Mucosa of rectum (tissue), 2 donors: Measurements from ENCODE around the gene DRAP1.

ENCODE experiments used
- H3K27ac ChIP-seq, 2 donors: one replicate each; pipeline ENCODE4 v1.7.0; 2013; ENCODE audit warnings: inconsistent platforms in 2 of 2, low read depth in 2 of 2, low read length in 2 of 2
- H3K27me3 ChIP-seq, 2 donors: one replicate each; pipeline ENCODE4 v1.7.0; 2013; ENCODE audit warnings: low read length in 2 of 2; ENCODE audit not compliant: control insufficient read depth in 2 of 2, insufficient read depth in 2 of 2
- H3K36me3 ChIP-seq, 2 donors: one replicate each; pipeline ENCODE4 v1.7.0; 2013; ENCODE audit warnings: low read length in 2 of 2; ENCODE audit not compliant: control insufficient read depth in 2 of 2, insufficient read depth in 2 of 2
- H3K4me1 ChIP-seq, 2 donors: one replicate each; pipeline ENCODE4 v1.7.0; 2013; ENCODE audit warnings: low read length in 2 of 2, mild to moderate bottlenecking in 1 of 2; ENCODE audit not compliant: control insufficient read depth in 2 of 2, insufficient read depth in 2 of 2
- H3K4me3 ChIP-seq, 2 donors: one replicate each; pipeline ENCODE4 v1.7.0; 2013; ENCODE audit warnings: low read length in 2 of 2
- H3K9ac ChIP-seq, 2 donors: one replicate each; pipeline ENCODE4 v1.7.0; 2013; ENCODE audit warnings: low read length in 2 of 2, low read depth in 1 of 2, mild to moderate bottlenecking in 1 of 2
- H3K9me3 ChIP-seq, 2 donors: one replicate each; pipeline ENCODE4 v1.7.0; 2013; ENCODE audit warnings: low read length in 2 of 2; ENCODE audit not compliant: control insufficient read depth in 2 of 2
- donor health status: healthy.
- donor health status: Normal muscosa, but diverticular disease.

DRAP1 gene

DNA sequence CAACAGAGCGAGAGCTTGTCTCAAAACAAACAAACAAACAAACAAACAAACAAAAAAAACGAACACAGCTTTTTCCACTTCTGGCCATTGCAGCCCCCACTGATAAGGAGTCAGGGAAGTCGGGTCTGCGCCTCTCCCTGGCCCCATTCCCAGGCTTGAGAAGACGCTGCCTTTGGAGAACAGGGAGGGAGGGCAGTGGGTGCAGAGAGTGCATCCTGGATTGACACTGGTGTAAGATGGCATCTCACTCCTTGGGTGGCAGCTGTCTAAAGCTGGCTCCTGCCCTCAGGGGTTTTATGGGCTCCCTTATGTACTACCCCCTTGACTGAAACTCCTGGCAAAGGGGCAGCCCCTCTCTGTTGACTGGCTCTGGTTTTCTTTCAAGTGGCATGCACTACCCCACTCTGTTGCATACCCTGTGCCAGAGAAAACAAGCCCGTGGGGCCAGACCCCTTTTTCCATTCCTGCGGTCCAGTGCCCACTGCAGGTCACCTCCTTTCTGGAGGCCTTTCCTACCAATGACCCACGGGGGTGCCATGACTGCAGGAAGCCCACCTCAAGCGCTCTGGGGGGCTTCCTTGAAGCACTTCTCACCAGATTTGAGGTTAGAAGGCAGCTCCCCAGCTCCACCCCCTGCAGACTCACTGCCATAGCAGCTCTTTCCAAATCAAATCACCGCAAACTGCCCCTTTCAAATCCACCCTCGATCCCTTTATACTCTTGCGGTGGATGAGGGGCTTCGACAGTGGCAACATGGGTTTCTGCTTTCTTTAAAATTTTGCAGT lies 12.7 kb downstream of the DRAP1 start:
- no peak overlapping the region for H3K27ac ChIP-seq
- H3K4me1 ChIP-seq, result peaks cover 0 to 9% of the 10 kb centered on the region in 2 donors
- no peak overlapping the region for H3K4me3 ChIP-seq
- H3K36me3 ChIP-seq, result no peaks in the 10 kb centered on the region
- no peaks in the 10 kb centered on the region for H3K9me3 ChIP-seq
- H3K27me3 ChIP-seq, result no peaks in the 10 kb centered on the region
- H3K9ac ChIP-seq, result no peak overlapping the region

GRCh38 chr11:65932558-65932919 lies 13.3 kb downstream of the DRAP1 start:
- no peaks in the 10 kb centered on the region for H3K36me3 ChIP-seq
- no peak overlapping the region for H3K9ac ChIP-seq
- no peaks in the 10 kb centered on the region for H3K27me3 ChIP-seq
- no peak overlapping the region for H3K27ac ChIP-seq
- H3K4me1 ChIP-seq, result peaks cover 0 to 7% of the 10 kb centered on the region in 2 donors
- H3K9me3 ChIP-seq, result no peaks in the 10 kb centered on the region
- no peak overlapping the region for H3K4me3 ChIP-seq

- no peaks in the 10 kb centered on the region for H3K27me3 ChIP-seq
- no peak overlapping the region for H3K4me3 ChIP-seq
- H3K9ac ChIP-seq, result no peak overlapping the region
- no peaks in the 10 kb centered on the region for H3K4me1 ChIP-seq
- H3K9me3 ChIP-seq, result no peaks in the 10 kb centered on the region
- H3K27ac ChIP-seq, result no peak overlapping the region
- no peaks in the 10 kb centered on the region for H3K36me3 ChIP-seq
Measured at GRCh38 chr11:65934014-65934413, 14.8 kb downstream of the DRAP1 start.

DNA sequence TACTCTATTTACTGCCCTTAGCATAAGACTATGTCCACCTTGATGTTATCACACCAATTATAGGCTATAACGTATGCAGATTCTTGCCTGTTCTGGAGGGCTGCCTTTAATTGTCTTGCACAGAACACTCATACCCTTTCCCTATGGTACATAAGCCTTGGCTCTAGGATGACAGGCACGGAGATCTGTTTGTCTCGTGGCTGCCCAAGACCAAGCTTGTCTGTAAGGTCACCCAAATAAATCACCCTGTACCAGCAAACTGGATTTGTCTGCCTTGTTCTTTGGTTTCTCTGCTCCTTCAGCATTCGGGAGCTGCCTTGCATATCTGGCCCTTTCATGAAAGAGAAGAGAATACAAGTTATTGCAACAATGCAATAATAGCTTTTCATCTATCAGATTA lies 18.5 kb downstream of the DRAP1 start:
- Histone ChIP-seq H3K4me1 (no peaks in the 10 kb centered on the region), H3K4me3 (no peak overlapping the region), H3K36me3 (no peaks in the 10 kb centered on the region), H3K27ac (no peak overlapping the region), H3K9ac (no peak overlapping the region), H3K27me3 (peaks cover 3% of the 10 kb centered on the region in 2 donors), H3K9me3 (no peaks in the 10 kb centered on the region)

DNA sequence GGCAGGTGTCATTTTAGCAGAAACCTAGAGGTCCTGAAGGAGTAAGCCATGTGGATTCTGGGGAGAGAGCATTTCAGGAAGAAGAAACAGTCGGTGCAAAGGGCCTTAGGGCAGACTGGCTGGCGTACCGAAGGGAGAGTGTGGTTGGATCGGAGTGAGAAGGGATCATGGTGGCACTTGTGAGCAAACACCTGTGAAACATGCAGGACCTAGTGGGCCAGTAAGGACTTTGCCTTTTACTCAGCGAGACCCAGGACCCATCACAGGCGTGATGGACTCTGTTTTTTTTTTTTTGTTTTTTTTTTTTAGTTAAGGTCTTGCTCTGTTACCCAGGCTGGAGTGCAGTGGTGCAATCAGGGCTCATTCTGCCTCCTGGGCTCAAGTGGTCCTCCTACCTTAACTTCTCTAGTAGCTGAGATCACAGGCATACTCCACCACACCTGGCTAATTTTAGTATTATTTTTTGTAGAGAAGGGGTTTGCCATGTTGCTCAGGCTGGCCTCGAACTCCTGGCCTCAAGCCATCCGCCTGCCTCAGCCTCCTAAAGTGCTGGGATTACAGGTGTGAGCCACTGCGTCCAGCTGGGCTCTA lies 22.6 kb downstream of the DRAP1 start:
- H3K4me1 ChIP-seq, result no peaks in the 10 kb centered on the region
- peaks cover 3% of the 10 kb centered on the region in 2 donors for H3K27me3 ChIP-seq
- H3K9me3 ChIP-seq, result no peaks in the 10 kb centered on the region
- no peak overlapping the region for H3K27ac ChIP-seq
- H3K4me3 ChIP-seq, result no peak overlapping the region
- H3K9ac ChIP-seq, result no peak overlapping the region
- no peaks in the 10 kb centered on the region for H3K36me3 ChIP-seq

DNA sequence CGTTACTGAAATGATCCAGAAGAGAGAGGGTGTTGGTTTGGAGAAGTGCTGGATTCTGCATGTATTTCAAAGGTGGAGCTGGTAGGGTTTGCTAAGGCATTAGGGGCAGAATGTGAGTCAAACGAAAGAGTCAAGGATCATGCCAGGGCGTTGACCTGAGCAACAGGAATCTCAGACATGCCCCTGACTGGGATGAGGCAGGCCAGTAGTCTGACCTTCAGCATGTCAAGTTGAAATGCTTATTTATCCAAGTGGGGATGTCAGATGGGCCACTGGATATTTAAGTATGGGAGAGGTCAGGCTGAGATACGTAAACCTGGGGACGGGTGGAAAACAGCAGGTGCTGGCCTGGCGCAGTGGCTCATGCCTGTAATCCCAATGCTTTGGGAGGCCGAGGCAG lies 23.3 kb downstream of the DRAP1 start:
- Histone ChIP-seq H3K27me3 (peaks cover 3% of the 10 kb centered on the region in 2 donors), H3K9me3 (no peaks in the 10 kb centered on the region), H3K4me1 (no peaks in the 10 kb centered on the region), H3K4me3 (no peak overlapping the region), H3K27ac (no peak overlapping the region), H3K9ac (no peak overlapping the region), H3K36me3 (no peaks in the 10 kb centered on the region)

DNA sequence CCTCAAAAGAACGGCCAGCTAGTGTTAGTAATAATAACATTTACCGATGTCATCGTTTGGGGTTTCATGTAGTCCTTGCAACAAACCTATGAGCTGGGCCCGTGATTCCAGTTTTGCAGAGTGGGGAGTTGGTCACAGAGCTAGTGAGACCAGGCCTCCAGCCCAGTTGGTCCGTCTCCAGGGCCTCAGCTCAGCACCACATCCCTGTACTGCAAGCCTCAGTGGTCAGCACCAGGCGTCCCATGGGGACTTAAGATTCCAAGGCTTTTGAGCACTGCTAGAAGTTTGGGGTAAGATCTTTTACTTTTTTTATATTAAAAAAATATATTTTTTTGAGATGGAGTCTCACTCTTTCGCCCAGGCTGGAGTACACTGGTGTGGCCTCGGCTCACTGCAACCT lies 25.0 kb downstream of the DRAP1 start:
- Histone ChIP-seq H3K4me3 (no peak overlapping the region), H3K36me3 (no peaks in the 10 kb centered on the region), H3K27me3 (peaks cover 3% of the 10 kb centered on the region in 2 donors), H3K9me3 (no peaks in the 10 kb centered on the region), H3K4me1 (no peaks in the 10 kb centered on the region), H3K27ac (no peak overlapping the region), H3K9ac (no peak overlapping the region)

GRCh38 chr11:65944767-65945166 lies 25.5 kb downstream of the DRAP1 start:
- H3K4me1 ChIP-seq, result no peaks in the 10 kb centered on the region
- peaks cover 3% of the 10 kb centered on the region in 2 donors for H3K27me3 ChIP-seq
- no peak overlapping the region for H3K27ac ChIP-seq
- H3K36me3 ChIP-seq, result no peaks in the 10 kb centered on the region
- H3K4me3 ChIP-seq, result no peak overlapping the region
- no peak overlapping the region for H3K9ac ChIP-seq
- H3K9me3 ChIP-seq, result no peaks in the 10 kb centered on the region

- H3K4me1 ChIP-seq, result no peaks in the 10 kb centered on the region
- H3K4me3 ChIP-seq, result no peak within 1 kb of the TSS
- H3K9me3 ChIP-seq, result no peaks in the 10 kb centered on the region
- H3K27ac ChIP-seq, result no peak within 1 kb of the TSS
- H3K36me3 ChIP-seq, result no peaks in the 10 kb centered on the region
- no peak within 1 kb of the TSS for H3K9ac ChIP-seq
- peaks cover 3% of the 10 kb centered on the region in 2 donors for H3K27me3 ChIP-seq
Measured at GRCh38 chr11:65945430-65945911, 26.2 kb downstream of the DRAP1 start, which contains the start of gene TSGA10IP. TSS of gene TSGA10IP (plus strand) at chr11:65945480. CDS start at chr11:65945676, 196 bp downstream.

DNA sequence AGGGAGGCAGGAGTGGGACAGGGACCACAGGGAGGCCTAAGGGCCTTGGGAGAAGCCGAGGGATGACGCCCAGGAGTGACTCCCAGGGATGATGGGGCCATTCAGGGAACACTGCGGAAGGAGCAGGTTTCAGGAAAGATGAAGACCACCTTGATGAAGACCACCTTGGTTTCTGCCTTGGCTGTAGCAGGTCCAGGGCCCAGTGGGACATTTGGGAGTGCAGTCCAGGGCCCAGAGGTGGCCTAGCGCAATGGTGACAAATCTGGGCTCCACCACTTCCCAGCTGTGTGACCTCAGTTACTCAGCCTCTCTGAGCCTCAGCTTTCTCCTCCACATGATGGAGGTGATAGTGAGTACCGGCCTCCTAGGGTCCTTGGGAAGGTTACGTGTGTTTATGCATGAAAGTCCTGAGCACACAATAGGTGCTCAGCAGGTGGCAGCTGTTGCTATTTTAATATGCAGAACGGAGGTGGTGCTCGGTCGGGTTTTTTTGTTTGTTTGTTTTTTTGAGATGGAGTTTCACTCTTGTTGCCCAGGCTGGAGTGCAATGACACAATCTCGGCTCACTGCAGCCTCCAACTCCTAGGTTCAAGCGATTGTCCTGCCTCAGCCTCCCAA lies 26.8 kb downstream of the DRAP1 start:
- no peaks in the 10 kb centered on the region for H3K9me3 ChIP-seq
- H3K4me3 ChIP-seq, result no peak overlapping the region
- peaks cover 3% of the 10 kb centered on the region in 2 donors for H3K27me3 ChIP-seq
- no peak overlapping the region for H3K27ac ChIP-seq
- no peak overlapping the region for H3K9ac ChIP-seq
- no peaks in the 10 kb centered on the region for H3K4me1 ChIP-seq
- no peaks in the 10 kb centered on the region for H3K36me3 ChIP-seq
